GM19467 (cell line): ENCODE results near the gene SLC46A2.

ENCODE experiments used
- ATAC-seq: cut with Tn5 transposase; IDR thresholded peaks from one replicate; pipeline ENCODE4 v1.9.1; 2021; ENCODE audit warnings: mild to moderate bottlenecking, moderate library complexity; ENCODE audit not compliant: unreplicated experiment

The SLC46A2 gene

GRCh38 chr9:112886351-112886750, 4.3 kb downstream of the SLC46A2 start:
- ATAC-seq: no peak

DNA sequence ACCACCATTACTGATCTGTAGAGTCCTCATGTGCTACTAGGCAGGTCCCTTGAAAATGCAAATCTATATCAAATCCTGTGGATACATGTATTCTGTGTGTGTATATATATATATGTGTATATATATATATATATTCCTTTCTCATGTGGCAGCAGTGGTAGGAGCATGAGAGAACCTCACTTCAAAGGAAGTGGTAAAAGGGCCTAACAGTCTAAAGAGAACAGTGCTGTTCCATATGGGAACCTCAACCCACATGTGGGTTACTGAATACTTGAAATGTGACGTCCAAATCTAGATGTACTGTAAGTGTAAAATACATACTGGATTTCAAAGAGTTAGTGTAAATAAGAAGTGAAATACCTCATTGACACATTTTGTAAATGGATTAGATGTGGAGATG, 5.4 kb downstream of the SLC46A2 start:
- no peak for ATAC-seq

DNA sequence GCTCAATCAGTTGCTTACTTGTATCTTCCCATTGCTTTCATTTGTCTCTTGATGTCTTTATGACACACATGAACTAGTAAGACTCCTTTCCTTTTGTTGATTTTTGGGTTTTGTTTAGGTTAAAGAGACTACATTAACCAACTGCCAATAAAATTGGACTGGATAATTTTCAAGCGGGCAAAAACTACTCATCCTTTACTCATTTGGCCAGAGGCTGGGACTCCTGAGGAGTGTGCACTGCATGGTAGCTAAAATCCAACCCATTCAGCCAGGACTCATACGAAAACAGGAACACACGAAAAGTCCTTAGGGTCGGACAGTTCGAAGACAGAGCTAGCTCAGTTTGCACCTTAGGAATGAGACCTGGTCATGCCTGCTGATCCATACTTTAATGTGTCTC, 6.0 kb downstream of the SLC46A2 start:
- no peak for ATAC-seq

DNA sequence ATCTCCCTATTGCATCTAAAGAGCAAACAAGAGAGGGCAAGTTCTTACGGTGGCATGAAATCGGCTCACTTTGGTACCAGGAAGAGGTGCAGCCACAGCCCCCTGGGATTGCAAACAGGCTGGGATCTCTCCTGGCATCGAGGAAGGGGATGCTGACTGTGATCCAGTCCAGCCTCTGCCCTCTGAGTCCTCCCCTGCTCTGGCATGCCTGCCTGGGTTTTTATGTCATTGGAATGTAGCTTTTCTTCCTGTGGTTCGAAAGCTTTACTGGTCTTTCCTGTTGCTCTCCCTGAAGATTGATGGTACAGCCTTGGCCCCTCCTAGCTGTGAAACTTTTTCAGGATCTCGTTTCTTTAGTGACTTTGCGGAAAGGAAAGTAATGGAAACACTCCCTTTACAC, 6.6 kb downstream of the SLC46A2 start:
- ATAC-seq: no peak

- no peak for ATAC-seq
Measured at GRCh38 chr9:112881331-112881730, 9.3 kb downstream of the SLC46A2 start.

DNA sequence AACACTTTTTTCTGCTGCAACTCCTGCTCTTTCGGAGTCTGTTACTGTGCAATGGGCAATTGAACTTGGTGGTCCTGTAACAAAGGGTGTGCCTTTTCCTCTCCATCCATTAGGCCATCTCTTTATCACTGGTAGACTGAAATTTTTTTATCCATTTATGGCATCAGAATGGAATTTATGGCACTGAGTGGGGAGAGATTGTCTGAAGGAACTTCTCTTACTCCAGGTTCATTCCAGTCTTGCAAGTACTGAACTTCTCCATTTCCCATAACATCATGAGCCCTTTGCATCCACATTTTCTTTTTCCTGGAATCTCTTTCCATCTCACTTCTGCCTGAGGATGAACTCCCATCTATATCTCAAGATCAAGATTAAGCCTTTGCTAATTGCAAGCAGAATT, 10.0 kb downstream of the SLC46A2 start:
- ATAC-seq: no peak

- no peak for ATAC-seq
Measured at GRCh38 chr9:112878752-112879151, 11.9 kb downstream of the SLC46A2 start.

DNA sequence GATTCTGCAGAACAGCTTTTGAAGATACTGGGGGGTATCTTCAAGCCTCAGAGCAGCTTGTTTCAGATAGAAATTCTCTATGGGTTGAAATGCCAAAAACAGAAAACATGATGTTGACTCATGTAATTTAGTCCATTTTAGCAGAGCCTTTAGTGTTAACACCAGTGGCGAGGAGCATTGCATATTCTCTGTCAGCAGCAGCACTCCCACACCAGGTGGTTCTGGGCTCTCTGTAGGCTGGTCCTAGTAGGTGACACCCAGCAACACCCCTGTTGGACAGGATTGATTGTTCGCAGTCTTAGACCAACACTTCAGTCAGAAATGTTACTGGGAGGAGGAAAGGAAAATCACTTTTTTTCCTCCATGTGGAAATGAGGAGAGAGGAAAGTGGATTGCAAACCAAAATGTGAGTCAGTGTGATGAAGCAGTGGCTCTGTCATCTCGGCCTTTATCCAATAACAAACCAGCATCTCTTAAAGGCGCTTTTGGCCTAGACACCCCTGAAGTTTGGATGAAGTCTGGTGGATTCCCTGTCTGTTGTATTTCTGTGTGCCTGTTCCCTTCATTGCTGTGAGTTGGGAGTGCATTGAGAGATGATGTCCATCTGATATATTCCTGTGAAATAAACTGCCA, 16.8 kb downstream of the SLC46A2 start:
- no peak for ATAC-seq

DNA sequence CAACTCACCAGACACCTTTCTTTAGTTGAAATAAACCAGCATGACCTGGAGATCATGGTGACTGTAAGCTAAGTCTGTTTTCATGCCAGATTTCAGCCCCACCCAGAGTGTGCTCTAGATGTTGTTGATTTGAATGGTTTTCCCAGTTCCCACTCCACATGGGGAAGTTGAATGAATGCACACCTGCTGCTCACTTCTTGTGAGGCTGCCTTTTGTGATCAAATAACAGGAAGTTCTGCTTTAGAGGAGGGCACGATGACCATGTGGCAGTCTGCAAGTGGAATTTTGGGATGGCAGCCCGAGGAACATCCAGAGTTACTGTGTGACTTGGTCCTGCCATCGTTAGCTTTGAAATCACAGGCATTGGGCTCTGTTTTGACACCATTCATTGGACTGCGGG, 18.7 kb downstream of the SLC46A2 start:
- no peak for ATAC-seq

DNA sequence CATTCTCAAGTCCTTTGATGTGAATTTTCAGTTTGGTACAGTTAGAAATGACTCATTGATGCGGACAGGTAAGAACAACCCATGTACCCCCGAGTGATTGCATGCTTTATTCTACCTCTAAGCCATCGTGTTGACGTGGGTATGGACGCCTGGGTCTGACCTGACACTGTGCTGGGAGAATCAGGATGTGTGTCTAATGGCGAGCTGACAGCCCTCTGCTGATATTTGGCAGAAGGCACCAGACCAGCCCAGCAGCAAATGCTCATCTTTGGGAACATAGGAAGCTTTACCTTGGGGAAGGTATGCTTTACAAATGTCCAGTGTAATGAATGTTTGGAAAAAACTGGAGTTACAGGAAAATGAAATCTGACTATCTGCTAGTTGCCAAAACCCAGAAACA, 20.1 kb downstream of the SLC46A2 start:
- ATAC-seq: no peak

DNA sequence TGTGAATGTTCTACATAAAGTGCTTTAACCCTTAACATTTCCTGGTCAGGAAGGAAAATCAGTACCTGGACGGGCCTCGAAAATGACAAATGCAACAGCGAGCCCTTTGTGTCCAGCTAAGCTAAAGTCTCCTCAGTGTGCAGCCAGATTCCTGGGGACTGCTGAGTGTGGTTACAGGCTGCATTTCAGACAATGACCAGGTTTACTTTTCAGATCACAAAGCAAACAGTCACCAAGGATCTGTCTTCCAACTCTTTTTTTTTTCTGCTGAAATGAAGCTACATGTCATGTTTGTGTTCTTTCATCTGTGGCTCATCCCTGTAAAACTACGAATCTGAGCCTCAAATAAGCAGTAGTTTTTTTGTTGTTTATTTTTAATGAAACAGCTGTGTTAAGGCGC, 20.8 kb downstream of the SLC46A2 start:
- ATAC-seq: no peak

- no peak for ATAC-seq
Measured at GRCh38 chr9:112869041-112869529, 21.6 kb downstream of the SLC46A2 start.

- ATAC-seq: no peak
Measured at GRCh38 chr9:112868461-112868860, 22.2 kb downstream of the SLC46A2 start.

DNA sequence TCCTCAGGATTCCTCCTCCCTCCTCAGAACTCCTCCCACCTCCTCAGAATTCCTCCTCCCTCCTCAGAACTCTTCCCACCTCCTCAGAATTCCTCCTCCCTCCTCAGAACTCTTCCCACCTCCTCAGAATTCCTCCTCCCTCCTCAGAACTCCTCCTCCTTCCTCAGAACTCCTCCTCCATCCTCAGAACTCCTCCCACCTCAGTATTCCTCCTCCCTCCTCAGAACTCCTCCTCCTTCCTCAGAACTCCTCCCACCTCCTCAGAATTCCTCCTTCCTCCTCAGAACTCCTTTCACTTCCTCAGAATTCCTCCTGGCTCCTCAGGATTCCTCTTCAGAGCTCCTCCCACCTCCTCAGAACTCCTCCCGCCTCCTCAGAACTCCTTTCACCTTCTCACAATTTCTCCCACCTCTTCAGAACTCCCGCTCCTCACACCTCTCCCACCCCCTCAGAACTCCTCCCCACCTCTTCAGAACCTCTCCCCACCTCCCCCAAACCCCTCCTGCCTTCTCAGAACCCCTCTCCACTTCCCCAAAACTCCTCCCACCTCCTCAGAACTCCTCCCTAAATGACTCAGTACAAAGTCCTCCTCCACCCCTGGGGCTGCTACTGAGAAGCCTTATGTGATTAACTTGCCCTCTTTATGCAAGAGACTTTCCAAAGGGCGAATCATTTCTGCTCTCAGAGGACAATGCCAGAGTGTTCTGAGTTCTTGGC, 23.2 kb downstream of the SLC46A2 start:
- ATAC-seq: no peak

DNA sequence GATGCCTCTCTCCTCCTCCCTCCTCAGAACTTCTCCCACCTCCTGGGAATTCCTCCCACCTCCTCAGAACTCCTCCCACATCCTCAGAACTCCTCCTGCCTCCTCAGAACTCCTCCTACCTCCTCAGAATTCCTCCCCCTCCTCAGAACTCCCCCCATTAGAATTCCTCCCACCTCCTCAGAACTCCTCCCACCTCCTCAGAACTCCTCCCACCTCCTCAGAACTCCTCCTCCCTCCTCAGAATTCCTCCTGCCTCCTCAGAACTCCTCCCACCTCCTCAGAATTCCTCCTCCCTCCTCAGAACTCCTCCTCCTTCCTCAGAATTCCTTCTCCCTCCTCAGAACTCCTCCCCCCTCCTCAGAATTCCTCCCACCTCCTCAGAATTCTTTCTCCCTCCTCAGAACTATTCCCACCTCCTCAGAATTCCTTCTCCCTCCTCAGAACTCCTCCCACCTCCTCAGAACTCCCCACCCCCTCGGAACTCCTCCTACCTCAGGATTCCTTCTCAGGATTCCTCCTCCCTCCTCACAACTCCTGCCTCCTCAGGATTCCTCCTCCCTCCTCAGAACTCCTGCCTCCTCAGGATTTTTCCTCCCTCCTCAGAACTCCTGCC, 23.9 kb downstream of the SLC46A2 start:
- ATAC-seq: no peak

GRCh38 chr9:112864982-112865381, 25.7 kb downstream of the SLC46A2 start:
- no peak for ATAC-seq

- no peak for ATAC-seq
Measured at GRCh38 chr9:112864403-112864802, 26.3 kb downstream of the SLC46A2 start.

DNA sequence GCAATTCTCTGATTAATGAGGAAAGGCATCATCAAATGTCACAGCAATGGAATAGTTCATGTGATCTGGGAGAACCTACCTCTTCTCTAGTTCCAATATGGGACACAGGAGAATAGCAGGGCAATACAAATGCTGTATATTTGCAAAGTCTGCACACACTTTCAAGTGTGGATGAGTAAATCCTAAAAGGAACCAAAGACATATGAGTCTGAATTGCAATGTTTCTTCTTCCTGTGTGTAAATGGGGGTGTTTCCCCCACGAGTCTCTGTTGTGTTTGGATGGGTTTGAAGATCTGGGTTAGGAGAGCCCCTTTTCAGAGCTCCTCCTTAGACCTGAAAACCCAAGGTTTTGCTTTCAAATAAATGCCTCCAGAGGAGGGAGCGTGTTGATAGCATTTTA, 26.9 kb downstream of the SLC46A2 start:
- no peak for ATAC-seq

- ATAC-seq: no peak
Measured at GRCh38 chr9:112863214-112863613, 27.5 kb downstream of the SLC46A2 start.

- ATAC-seq: no peak
Measured at GRCh38 chr9:112861638-112862555, 28.8 kb downstream of the SLC46A2 start.

GRCh38 chr9:112861155-112861554, 29.5 kb downstream of the SLC46A2 start:
- no peak for ATAC-seq
